Kidney capillary endothelial cell (primary cell): Measurements from ENCODE around the gene AKR1A1.
A peak's percentile ranks its signal among the peaks of the same experiment; 100 is the strongest.
"Not testable (repeated sequence)": the region's sequence is repeated elsewhere in the genome, so short reads cannot be mapped to it uniquely, and the experiment has no call there.

Experiments used
- DNase-seq: peaks from one replicate; pipeline ENCODE4 v3.0.0-alpha.2; 2018; ENCODE audit warnings: low spot score

AKR1A1 gene

DNA sequence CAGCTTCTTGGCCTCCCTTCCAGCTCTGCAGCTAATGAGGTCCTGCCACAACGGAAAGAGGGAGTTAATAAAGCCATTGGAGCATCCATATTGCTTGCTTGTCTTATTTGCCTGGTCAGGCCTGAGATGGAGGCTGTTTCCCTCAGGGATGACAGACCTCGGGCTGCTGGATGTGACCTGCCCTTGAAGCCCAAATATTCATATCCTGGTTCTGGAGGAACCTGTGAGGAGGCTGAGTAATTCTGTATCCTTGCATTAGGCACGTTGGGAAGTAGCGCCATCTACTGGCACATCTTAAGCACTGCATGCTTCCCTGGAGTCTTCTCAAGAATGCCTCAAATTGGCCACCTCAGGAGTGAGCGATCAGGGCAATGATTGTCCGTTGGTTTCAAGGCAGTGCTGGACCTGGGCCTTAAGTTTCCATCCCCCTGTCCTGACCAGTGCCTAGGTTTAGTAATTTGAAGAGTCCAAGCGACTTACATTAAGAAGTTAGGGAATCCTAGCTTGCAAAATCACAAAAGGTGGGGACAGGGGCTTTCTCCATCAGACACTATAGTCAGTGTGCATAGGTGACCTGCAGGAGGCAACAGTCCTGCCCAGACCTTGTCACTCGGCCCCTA is 19.4 kb downstream of the AKR1A1 start:
- peak; percentile 79 for DNase-seq

GRCh38 chr1:45570631-45571030 is 20.0 kb downstream of the AKR1A1 start:
- no peak for DNase-seq

DNA sequence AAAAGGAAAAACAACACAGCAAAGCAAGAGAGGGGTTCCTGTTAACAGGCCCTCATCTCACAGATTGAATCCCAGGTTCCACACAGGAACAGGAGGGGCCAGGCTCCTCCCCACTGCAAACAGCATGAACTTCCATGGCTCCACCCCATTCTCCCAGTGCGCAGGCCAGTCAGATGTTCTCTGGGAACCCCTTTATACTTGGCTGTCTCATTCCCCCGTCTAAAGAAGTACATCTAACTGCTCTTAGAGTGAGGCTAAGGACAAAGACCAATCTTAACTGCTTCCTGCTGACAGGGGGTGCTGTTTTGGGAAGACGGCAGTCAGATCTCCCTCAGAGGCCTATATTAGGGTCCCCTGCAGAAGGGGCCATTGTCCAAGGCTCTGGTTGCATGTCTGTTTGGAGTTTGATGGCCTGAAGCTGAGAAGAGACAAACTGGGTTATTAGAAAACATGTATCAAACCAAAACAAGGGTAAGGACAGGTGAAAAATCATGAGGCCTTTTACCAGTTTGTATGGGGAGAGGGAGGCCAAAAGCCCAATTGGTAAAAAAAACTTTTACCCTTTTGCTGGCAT is 22.7 kb downstream of the AKR1A1 start:
- DNase-seq: no peak

DNA sequence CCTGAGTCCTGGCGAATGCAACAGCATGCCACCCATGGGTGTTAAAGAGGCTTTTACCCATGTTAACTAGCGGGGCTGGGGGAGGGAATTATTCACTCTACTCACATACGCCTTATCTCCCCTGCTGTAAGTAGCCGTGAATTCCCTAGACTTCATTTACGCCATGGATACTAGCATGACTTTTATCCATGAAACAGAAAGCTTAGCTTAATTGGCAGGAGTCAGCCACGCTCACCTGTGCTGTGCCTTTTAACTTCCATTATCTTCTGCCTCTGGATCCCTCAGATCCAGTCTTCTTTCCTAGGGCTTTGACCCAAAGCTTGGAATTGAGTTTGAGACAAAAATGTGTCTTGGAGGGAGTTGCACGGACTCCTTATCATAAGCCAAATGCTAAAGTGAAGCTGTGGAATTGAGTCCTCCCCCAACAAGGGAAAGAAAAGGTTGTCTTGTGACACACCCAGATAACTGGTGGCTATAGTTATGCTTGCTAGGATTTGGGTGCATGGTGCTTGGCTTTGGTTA is 23.5 kb downstream of the AKR1A1 start:
- DNase-seq: no peak

DNA sequence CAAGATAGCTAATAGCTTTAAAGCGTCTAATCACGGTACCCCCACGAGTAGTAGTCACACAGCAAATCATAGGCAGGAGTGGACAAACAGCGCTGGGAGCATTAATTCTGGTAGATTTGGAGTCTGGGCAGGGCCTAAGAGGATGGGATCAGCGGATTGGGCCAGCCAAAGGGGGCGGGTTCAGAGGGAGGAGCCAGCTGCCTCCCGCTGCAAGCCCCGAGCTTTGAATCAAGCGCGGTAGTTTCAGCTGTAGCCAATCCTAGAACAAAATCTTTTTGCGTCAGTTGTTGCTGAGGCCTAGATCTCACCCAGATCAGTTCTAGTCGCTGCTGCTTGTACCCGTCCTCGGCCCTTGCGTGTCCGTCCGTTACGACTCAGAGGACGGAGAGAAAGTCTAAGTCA is 32.6 kb downstream of the AKR1A1 start:
- peak; percentile 91 for DNase-seq

GRCh38 chr1:45583666-45584350 is 33.2 kb downstream of the AKR1A1 start, which contains the start of gene NASP:
Gene NASP (plus strand): TSS chr1:45584041. CDS start chr1:45584147, 106 bp downstream.
- peak; percentile 79 for DNase-seq

DNA sequence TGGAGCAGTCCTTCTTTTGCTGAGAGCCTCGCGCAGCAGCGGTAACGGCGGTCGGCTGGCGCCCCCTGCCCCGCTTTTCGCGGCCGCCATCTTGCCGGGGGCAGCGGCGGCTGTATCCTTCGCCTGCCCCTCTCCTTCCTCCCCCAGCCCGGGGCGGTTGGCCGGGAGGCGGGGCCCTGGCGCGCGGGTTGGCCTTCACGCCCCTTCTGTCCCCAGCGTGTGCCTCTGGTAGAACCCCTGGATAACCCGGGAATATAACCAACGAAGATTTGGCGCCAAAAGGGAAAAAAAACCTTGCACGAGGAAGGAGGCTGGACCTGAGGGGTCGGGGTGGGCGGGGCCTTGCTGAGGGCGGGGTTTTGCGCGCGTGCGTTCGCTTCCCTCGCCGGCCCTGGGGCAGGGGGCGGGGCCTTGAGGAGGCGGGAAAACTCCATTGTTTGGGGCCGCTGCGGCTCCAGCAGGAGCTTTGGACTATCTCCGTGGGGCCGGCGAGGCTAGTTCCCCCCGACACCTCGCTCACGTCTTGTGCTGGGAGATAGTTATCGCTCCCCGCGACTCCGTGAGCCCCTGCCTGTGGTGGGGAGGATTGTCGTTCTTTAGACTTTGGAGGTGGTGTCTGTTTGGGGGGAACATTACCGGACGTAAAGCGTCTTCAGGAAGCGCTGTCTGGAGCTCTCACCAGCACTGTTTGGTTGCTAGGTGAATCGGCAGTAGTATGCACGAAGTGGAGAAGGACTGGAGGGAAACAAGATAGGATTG is 33.9 kb downstream of the AKR1A1 start:
- DNase-seq: peak; percentile 85

- DNase-seq: no peak
Measured at GRCh38 chr1:45585110-45585426, 34.4 kb downstream of the AKR1A1 start.

DNA sequence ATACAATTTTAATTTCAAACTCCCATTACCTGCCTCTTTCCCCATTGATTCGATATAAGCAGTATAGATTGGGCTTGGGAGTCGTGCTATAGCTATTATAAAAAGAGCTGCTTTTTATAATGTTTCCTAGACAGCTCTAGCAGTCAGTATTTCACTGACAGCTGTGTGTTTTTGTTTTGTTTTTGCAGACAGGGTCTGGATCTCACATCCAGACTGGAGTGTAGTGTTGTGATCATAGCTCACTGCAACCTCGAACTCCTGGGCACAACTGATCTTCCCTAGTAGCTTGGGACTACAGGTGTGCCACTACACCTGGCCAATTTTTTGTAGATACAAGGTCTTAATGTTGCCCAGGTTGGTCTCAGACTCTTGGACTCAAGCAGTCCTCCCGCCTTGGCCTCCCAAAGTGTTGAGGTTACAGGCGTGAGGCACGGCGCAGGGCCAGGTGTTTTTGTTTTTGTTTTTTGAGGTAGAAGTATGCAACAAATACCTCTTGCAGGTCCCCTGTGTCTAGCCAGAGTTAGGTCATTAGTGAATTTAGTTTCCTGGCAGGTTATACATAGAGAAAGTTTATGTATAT is 35.0 kb downstream of the AKR1A1 start:
- no peak for DNase-seq

GRCh38 chr1:45586769-45587168 is 36.1 kb downstream of the AKR1A1 start:
- DNase-seq: no peak

DNA sequence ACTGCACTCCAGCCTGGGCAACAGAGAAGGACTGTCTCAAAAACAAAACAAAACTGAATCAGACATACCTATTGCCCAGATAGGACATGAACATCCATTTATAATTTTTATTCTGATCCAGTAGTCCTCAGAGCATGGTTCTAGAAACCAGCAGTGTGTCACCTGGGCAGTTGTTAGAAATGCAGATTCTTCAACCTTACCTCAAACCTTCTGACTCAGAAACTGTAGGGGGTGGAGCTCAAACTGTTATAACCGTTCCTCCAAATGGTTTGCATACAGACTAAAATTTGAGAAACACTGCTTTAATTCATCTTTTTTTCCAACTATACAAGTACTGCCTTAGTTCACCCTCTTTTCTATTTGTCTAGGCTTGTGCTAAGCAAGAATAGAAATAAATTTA is 39.2 kb downstream of the AKR1A1 start:
- no peak for DNase-seq

DNA sequence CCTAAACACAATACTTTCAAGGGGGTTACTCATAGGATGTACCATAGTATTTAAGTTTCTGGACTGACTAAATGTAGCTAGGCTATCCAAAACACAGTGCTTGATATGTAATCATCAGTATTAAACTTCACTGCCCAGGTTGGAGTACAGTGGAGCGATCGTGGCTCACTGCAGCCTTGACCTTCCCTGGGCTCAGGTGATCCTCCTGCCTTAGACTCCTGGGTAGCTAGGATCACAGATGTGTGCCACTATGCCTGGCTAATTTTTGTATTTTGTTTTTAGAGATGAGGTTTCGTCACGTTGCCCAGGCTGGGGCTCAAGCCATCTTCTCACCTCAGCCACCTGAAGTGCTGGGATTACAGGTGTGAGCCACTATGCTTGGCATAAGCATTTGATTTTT is 43.8 kb downstream of the AKR1A1 start:
- no peak for DNase-seq

GRCh38 chr1:45596765-45597164 is 46.1 kb downstream of the AKR1A1 start:
- DNase-seq: not testable (repeated sequence)

DNA sequence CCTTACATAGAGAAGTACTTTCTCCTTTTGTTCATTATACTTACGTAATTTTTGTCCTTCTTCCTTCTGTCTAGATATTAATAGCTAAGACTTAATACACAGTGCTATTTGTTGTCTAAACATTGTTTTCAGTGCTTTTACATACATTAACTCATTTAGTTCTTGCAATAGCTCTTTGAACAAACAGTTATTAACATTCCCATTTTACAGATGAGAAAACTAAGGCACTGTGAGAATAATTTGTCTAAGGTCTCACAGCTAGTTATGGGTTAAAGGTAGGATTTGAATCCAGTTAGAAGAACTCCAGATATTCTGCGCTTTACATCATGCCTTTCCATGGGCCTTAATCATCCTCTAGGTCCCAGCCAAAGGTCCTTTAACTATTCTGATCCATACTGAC is 53.6 kb downstream of the AKR1A1 start:
- DNase-seq: no peak

- no peak for DNase-seq
Measured at GRCh38 chr1:45607404-45608074, 56.9 kb downstream of the AKR1A1 start.

DNA sequence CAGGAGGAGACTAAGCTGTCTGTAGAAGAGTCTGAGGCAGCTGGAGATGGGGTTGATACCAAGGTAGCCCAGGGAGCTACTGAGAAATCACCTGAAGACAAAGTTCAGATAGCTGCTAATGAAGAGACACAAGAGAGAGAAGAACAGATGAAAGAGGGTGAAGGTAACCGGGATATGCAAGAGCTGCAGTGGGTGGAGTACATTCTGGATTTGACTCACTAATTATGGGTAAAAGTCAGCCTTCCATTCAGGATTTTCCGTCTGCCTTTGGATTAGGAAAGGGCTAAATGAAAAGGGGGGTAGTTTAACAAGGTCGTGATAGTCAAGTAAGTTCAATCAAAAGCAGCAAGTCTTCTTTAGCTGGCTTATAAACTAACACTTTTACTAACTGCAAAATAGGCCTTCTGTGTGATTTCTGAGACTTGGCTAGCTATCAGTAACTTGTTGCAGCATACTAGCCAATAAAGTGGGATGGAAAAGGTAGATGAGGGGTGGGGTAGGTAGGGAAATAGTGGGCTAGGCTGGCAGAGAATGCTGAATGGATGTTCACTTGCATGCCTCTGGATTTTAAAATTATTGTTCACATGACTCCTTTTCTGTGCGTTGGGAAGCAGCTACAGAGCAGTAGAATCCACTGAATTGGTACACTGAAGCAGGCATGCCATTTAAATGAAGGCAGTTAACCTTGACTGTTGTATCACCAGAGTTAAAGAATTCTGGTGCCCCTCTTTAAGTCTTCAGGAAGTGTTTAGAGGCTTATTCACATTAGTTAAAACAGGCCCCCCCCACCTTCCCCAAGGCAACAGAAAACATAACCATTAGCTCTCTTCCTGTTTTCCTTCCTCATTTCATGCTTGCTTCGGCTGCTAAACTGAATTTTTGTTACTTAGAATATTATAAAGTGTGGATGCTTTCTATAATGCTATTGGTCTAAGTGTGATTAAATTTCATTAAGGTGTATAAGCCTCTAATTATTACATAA is 57.8 kb downstream of the AKR1A1 start:
- no peak for DNase-seq

GRCh38 chr1:45610589-45611226 is 60.1 kb downstream of the AKR1A1 start:
- DNase-seq: no peak

DNA sequence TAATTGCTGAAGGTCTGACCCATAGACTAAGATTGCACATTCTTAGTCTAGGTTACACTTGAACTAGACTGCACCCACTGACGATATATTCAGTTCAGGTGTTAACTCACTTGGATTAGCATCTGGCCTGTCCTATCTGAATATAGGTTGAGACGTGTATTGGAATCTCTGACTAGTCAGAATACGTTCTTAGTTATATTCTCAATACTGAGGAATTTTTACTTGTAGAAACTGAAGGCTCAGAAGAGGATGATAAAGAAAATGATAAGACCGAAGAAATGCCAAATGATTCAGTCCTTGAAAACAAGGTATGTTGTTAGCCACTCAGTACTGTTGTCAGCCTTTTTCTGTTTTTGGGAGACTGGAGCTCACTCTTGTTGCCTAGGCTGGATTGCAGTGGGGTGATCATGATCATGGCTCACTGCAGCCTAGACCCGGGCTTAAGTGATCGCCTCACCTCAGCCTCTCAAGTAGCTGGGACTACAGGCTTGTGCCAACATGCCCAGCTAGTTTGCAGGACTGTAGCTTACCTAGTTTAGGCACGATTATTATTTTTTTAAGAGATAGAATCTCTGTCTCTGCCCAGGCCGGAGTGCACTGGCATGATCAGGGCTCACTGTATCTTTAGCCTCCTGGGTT is 62.4 kb downstream of the AKR1A1 start:
- DNase-seq: no peak

- DNase-seq: no peak
Measured at GRCh38 chr1:45615885-45616284, 65.3 kb downstream of the AKR1A1 start.

DNA sequence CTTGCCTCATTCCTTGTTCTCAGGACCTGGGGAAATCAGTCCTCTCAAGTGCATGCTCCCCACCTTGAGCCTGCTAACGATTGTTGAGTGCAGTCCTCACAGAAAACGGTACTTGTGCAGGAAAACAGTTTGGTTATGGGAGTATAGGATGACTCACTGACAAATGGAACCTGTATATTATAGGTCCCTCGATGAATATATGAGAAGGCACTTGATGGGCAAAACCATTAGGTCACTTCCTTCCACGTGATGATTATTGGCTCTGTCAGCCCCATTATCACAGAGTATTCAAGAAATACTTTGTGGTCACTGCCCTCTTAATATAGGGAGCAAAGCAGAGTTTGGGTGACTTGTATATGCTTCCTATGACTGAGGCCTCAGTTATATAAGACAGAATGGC is 67.0 kb downstream of the AKR1A1 start:
- peak; percentile 77 for DNase-seq
